ENCODE data around the gene ANXA6. TPM values are rescaled to one million over a fixed set of nuclear protein-coding genes. Genes with fewer than 3 reads are reported as not detected.

ANXA6 gene
- total and polyA plus RNA-seq, 10 of the 15 experiments (the other 5 are each of a cell fraction or from before 2014, with no cell fraction given) = 44.0 to 571 (median 465) TPM

DNA sequence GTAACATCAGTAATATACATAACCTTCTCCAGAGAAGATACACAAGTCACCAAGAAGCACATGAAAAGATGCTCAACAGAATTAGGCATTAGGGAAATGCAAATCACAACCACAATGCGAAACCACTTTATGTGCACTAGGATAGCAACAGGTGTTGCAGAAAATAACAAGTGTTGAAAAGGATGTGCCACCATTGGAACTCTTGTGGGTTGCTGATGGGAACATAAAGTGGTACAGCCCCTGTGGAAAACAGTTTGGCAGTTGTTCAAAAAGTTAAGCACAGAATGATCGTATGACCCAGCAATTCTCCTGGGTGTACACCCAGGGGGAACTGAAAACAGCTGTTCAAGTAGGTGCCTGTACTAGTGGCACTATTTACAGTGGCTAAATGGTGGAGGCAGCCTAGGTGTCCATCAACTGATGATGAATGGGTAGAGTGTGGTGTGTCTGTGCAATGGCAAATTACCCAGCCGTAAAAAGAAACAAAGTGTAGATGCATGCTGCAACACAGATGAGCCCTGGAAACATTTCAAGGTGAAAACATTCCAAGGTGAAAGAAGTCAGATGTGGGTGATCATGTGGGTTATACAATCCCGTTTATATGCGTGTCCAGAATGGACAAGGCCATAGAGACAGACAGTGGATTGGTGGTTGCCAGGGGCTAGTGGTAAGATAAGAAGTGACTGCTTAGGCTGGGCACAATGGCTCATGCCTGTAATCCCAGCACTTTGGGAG, 39.1 kb upstream of the ANXA6 start (continued):
- TF ChIP-seq, protein P1, sequence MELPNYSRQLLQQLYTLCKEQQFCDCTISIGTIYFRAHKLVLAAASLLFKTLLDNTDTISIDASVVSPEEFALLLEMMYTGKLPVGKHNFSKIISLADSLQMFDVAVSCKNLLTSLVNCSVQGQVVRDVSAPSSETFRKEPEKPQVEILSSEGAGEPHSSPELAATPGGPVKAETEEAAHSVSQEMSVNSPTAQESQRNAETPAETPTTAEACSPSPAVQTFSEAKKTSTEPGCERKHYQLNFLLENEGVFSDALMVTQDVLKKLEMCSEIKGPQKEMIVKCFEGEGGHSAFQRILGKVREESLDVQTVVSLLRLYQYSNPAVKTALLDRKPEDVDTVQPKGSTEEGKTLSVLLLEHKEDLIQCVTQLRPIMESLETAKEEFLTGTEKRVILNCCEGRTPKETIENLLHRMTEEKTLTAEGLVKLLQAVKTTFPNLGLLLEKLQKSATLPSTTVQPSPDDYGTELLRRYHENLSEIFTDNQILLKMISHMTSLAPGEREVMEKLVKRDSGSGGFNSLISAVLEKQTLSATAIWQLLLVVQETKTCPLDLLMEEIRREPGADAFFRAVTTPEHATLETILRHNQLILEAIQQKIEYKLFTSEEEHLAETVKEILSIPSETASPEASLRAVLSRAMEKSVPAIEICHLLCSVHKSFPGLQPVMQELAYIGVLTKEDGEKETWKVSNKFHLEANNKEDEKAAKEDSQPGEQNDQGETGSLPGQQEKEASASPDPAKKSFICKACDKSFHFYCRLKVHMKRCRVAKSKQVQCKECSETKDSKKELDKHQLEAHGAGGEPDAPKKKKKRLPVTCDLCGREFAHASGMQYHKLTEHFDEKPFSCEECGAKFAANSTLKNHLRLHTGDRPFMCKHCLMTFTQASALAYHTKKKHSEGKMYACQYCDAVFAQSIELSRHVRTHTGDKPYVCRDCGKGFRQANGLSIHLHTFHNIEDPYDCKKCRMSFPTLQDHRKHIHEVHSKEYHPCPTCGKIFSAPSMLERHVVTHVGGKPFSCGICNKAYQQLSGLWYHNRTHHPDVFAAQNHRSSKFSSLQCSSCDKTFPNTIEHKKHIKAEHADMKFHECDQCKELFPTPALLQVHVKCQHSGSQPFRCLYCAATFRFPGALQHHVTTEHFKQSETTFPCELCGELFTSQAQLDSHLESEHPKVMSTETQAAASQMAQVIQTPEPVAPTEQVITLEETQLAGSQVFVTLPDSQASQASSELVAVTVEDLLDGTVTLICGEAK (IDR thresholded peaks at IDR 0.05; ENCODE audit: borderline replicate concordance) = no peak
- TF ChIP-seq SP1 (IDR thresholded peaks at IDR 0.05; ENCODE audit: low read depth, low read length) (no peak), POLR2AphosphoS5 (IDR thresholded peaks at IDR 0.05; ENCODE audit: low read length) (no peak), ZBED1 (IDR thresholded peaks at IDR 0.05; ENCODE audit: borderline replicate concordance) (no peak), STAT1 (conservative IDR thresholded peaks at IDR 0.05) (no peak), SREBF1 (IDR thresholded peaks at IDR 0.05; ENCODE audit: low read length) (no peak), BRCA1 (IDR thresholded peaks at IDR 0.05; ENCODE audit: low read depth, low read length) (no peak), GABPA (IDR thresholded peaks at IDR 0.05; ENCODE audit: low read depth) (no peak), TCF3 (IDR thresholded peaks at IDR 0.05; ENCODE audit: borderline replicate concordance, insufficient read depth, low read depth, low read length) (0 out of 2 replicates have a peak, but pooled peaks have one; percentile 68), NFXL1 (IDR thresholded peaks at IDR 0.05; ENCODE audit: borderline replicate concordance) (no peak), ZNF217 (IDR thresholded peaks at IDR 0.05) (0 out of 2 replicates have a peak, but pooled peaks have one; percentile 21), EGR1 (IDR thresholded peaks at IDR 0.05; ENCODE audit: borderline replicate concordance in 1 of 2, low read depth in 2 of 2, low read length in 2 of 2) (no peak)
- TF ChIP-seq, protein P2, sequence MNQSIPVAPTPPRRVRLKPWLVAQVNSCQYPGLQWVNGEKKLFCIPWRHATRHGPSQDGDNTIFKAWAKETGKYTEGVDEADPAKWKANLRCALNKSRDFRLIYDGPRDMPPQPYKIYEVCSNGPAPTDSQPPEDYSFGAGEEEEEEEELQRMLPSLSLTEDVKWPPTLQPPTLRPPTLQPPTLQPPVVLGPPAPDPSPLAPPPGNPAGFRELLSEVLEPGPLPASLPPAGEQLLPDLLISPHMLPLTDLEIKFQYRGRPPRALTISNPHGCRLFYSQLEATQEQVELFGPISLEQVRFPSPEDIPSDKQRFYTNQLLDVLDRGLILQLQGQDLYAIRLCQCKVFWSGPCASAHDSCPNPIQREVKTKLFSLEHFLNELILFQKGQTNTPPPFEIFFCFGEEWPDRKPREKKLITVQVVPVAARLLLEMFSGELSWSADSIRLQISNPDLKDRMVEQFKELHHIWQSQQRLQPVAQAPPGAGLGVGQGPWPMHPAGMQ (IDR thresholded peaks at IDR 0.05; ENCODE audit: borderline replicate concordance) = no peak
- TF ChIP-seq, protein P3, sequence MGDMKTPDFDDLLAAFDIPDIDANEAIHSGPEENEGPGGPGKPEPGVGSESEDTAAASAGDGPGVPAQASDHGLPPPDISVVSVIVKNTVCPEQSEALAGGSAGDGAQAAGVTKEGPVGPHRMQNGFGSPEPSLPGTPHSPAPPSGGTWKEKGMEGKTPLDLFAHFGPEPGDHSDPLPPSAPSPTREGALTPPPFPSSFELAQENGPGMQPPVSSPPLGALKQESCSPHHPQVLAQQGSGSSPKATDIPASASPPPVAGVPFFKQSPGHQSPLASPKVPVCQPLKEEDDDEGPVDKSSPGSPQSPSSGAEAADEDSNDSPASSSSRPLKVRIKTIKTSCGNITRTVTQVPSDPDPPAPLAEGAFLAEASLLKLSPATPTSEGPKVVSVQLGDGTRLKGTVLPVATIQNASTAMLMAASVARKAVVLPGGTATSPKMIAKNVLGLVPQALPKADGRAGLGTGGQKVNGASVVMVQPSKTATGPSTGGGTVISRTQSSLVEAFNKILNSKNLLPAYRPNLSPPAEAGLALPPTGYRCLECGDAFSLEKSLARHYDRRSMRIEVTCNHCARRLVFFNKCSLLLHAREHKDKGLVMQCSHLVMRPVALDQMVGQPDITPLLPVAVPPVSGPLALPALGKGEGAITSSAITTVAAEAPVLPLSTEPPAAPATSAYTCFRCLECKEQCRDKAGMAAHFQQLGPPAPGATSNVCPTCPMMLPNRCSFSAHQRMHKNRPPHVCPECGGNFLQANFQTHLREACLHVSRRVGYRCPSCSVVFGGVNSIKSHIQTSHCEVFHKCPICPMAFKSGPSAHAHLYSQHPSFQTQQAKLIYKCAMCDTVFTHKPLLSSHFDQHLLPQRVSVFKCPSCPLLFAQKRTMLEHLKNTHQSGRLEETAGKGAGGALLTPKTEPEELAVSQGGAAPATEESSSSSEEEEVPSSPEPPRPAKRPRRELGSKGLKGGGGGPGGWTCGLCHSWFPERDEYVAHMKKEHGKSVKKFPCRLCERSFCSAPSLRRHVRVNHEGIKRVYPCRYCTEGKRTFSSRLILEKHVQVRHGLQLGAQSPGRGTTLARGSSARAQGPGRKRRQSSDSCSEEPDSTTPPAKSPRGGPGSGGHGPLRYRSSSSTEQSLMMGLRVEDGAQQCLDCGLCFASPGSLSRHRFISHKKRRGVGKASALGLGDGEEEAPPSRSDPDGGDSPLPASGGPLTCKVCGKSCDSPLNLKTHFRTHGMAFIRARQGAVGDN (IDR thresholded peaks at IDR 0.05) = peak; percentile 58
- TF ChIP-seq, protein P4, sequence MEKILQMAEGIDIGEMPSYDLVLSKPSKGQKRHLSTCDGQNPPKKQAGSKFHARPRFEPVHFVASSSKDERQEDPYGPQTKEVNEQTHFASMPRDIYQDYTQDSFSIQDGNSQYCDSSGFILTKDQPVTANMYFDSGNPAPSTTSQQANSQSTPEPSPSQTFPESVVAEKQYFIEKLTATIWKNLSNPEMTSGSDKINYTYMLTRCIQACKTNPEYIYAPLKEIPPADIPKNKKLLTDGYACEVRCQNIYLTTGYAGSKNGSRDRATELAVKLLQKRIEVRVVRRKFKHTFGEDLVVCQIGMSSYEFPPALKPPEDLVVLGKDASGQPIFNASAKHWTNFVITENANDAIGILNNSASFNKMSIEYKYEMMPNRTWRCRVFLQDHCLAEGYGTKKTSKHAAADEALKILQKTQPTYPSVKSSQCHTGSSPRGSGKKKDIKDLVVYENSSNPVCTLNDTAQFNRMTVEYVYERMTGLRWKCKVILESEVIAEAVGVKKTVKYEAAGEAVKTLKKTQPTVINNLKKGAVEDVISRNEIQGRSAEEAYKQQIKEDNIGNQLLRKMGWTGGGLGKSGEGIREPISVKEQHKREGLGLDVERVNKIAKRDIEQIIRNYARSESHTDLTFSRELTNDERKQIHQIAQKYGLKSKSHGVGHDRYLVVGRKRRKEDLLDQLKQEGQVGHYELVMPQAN (conservative IDR thresholded peaks at IDR 0.05) = no peak
